NB4 (cell line): ENCODE results near the gene GALNT10.

ENCODE experiments used
- CTCF ChIP-seq: IDR thresholded peaks from one replicate; pipeline ENCODE4 v1.5.1; 2012; ENCODE audit warnings: low read depth, low read length
- MAX ChIP-seq: IDR thresholded peaks from 2 replicates; pipeline ENCODE4 v1.6.1; 2011; ENCODE audit warnings: low read depth, low read length
- MYC ChIP-seq: IDR thresholded peaks from 2 replicates; pipeline ENCODE4 v1.6.1; 2011; ENCODE audit warnings: low read depth, low read length
- POLR2A ChIP-seq: IDR thresholded peaks from 2 replicates; pipeline ENCODE4 v1.6.1; 2011; ENCODE audit warnings: mild to moderate bottlenecking; ENCODE audit not compliant: insufficient read length; ENCODE audit errors: extremely low read depth

- TF ChIP-seq CTCF (no peak), POLR2A (no peak), MYC (no peak), MAX (no peak)
Observed at GRCh38 chr5:154147666-154148065, 42.9 kb upstream of the GALNT10 start.
